Panc1 (cell line): ENCODE measurements around the gene NR6A1. TPM values are rescaled to one million over a fixed set of nuclear protein-coding genes. Genes with fewer than 3 reads are reported as not detected.

Source experiments
- ATAC-seq: fragments of 200-7000 bp; cut with Tn5 transposase; 2 replicates; pipeline ENCODE4 v1.9.1; 2020; ENCODE audit warnings: mild to moderate bottlenecking, moderate library complexity
- BruUV-seq: library from RNA; stranded (reverse); fragments of 400-500 nt; replicated peaks from 2 replicates; lab custom pipeline; 2021; lab: Mats Ljungman, UMichigan
- CTCF ChIA-PET: fragments of 300-600 bp; sonication (Branson Sonifier 250); formaldehyde crosslinking; loops from one replicate; lab custom pipeline; 2022; ENCODE audit warnings: antibody characterized with exemption; lab: Charles Lee
- POLR2A ChIA-PET: fragments of 300-600 bp; sonication (Branson Sonifier 250); formaldehyde crosslinking; loops from one replicate; lab custom pipeline; 2022; ENCODE audit warnings: antibody characterized with exemption; lab: Charles Lee
- DNase-seq: peaks from one replicate; pipeline ENCODE4 v3.0.0-alpha.2; 2010; ENCODE audit warnings: low read depth, low spot score
- H3K27ac ChIP-seq: 2 replicates; pipeline ENCODE4 v1.5.1; 2011; ENCODE audit warnings: mild to moderate bottlenecking, low read length, inconsistent platforms
- H3K27me3 ChIP-seq: fragments of 200-500 bp; sonication (Bioruptor generic); 2 replicates; pipeline ENCODE4 v1.6.0; 2014; ENCODE audit warnings: low read length, inconsistent platforms; ENCODE audit not compliant: control insufficient read depth, insufficient read depth
- H3K36me3 ChIP-seq: fragments of 200-500 bp; sonication (Bioruptor generic); 2 replicates; pipeline ENCODE4 v1.5.1; 2014; ENCODE audit warnings: inconsistent platforms, mild to moderate bottlenecking, low read length, moderate library complexity; ENCODE audit not compliant: control insufficient read depth, insufficient read depth
- H3K4me1 ChIP-seq: 2 replicates; pipeline ENCODE4 v1.5.1; 2011; ENCODE audit warnings: inconsistent platforms, mild to moderate bottlenecking, low read length, moderate library complexity; ENCODE audit not compliant: control insufficient read depth, insufficient read depth
- H3K4me3 ChIP-seq, 2 experiments: 2 replicates each; pipeline ENCODE4 v1.5.1; 2011 to 2012; ENCODE audit warnings: low read depth in 2 of 2, low read length in 2 of 2, mild to moderate bottlenecking in 2 of 2, inconsistent platforms in 1 of 2, moderate library complexity in 1 of 2
- H3K9me3 ChIP-seq: fragments of 200-500 bp; sonication (Bioruptor generic); 2 replicates; pipeline ENCODE4 v1.5.1; 2014; ENCODE audit warnings: low read depth, mild to moderate bottlenecking, inconsistent platforms, low read length, moderate library complexity; ENCODE audit not compliant: control insufficient read depth, insufficient read depth
- CTCF ChIP-seq: fragments of 450-650 bp; IDR thresholded peaks from 2 replicates; pipeline ENCODE4 v1.5.1; 2017; ENCODE audit warnings: mild to moderate bottlenecking
- POLR2AphosphoS5 ChIP-seq: IDR thresholded peaks from 2 replicates; pipeline ENCODE4 v1.6.1; 2012; ENCODE audit warnings: mild to moderate bottlenecking, low read depth, low read length, moderate library complexity
- REST ChIP-seq, 2 experiments: IDR thresholded peaks; 2 replicates each; pipeline ENCODE4 v1.6.1; 2011 to 2012; ENCODE audit warnings: low read depth in 2 of 2, control low read depth in 1 of 2, low read length in 1 of 2, mild to moderate bottlenecking in 1 of 2, moderate library complexity in 1 of 2; ENCODE audit not compliant: insufficient read depth in 1 of 2
- SIN3A ChIP-seq: IDR thresholded peaks from 2 replicates; pipeline ENCODE4 v1.6.1; 2012; ENCODE audit warnings: low read depth, mild to moderate bottlenecking, low read length, moderate library complexity, borderline replicate concordance; ENCODE audit not compliant: insufficient read depth
- TCF7L2 ChIP-seq: IDR thresholded peaks from 2 replicates; pipeline ENCODE4 v1.6.1; 2011; ENCODE audit warnings: mild to moderate bottlenecking, low read depth, low read length, inconsistent platforms
- in situ Hi-C: cut with HindIII; loops from 2 replicates; pipeline ENCODE4 v1.10.0; 2016; ENCODE audit warnings: low sequenced_read_pairs, low pct_unique_long_range_greater_than_20kb
- intact Hi-C: fragments of 100-400 bp; cut with micrococcal nuclease; formaldehyde crosslinking; loops from one replicate; pipeline ENCODE4 v1.10.0; 2022; ENCODE audit not compliant: unreplicated experiment
- total RNA-seq: library from RNA; stranded (reverse); gene quantifications from one replicate; pipeline ENCODE4 v1.2.1, GENCODE V29; 2021; ENCODE audit not compliant: unreplicated experiment

NR6A1 gene
- total RNA-seq, 1 experiment from 2014 or later, result 7.6 TPM

GRCh38 chr9:124723352-124723751 lies 47.8 kb downstream of the NR6A1 start:
- CTCF ChIA-PET, result interaction anchor here (1.0 kb wide), 1 partner anchor 106 kb away, joined by 3 read pairs; no protein-coding TSS in a partner anchor
- POLR2A ChIA-PET, result no interaction called here
- BruUV-seq, result no TSS peak

GRCh38 chr9:124721109-124721906 lies 49.8 kb downstream of the NR6A1 start:
- intact Hi-C loops (no loop called here), in situ Hi-C loops (no loop called here)
- no peaks in the 10 kb centered on the region; the same call in 1 of the 2 replicates for H3K36me3 ChIP-seq
- CTCF ChIA-PET, result no interaction called here
- DNase-seq (no peak), ATAC-seq (peak; percentile 91)
- no peaks in the 10 kb centered on the region for H3K9me3 ChIP-seq
- H3K27ac ChIP-seq, result peak overlapping the region; percentile 57
- peaks cover 29% of the 10 kb centered on the region for H3K4me1 ChIP-seq
- POLR2A ChIA-PET, result interaction anchor here (0.7 kb wide), 1 partner anchor 126 kb away, joined by 3 read pairs; no protein-coding TSS in a partner anchor
- no TSS peak for BruUV-seq
- TF ChIP-seq SIN3A (no peak), POLR2AphosphoS5 (peak; percentile 43; the same call in 1 of the 2 replicates), CTCF (no peak), REST (IDR thresholded peaks at IDR 0.05; ENCODE audit: insufficient read depth in 1 of 2, low read depth in 2 of 2, low read length in 1 of 2) (no peak), TCF7L2 (peak; percentile 90)
- no peaks in the 10 kb centered on the region for H3K27me3 ChIP-seq
- H3K4me3 ChIP-seq, result no peak overlapping the region

More at GRCh38 chr9:124723352-124723751, 47.8 kb downstream of the NR6A1 start:
- DNase-seq (no peak), ATAC-seq (no peak)
- Histone ChIP-seq H3K27ac (no peak overlapping the region), H3K9me3 (no peaks in the 10 kb centered on the region), H3K4me1 (peaks cover 29% of the 10 kb centered on the region), H3K27me3 (no peaks in the 10 kb centered on the region), H3K36me3 (no peaks in the 10 kb centered on the region; the same call in 1 of the 2 replicates), H3K4me3 (no peak overlapping the region)
- in situ Hi-C loops, result no loop called here
- TF ChIP-seq REST (IDR thresholded peaks at IDR 0.05; ENCODE audit: insufficient read depth in 1 of 2, low read depth in 2 of 2, low read length in 1 of 2) (no peak), CTCF (no peak)
- intact Hi-C loops, result no loop called here
